ENCODE results near the gene CCDC15.
"Not testable (repeated sequence)": the region's sequence is repeated elsewhere in the genome, so short reads cannot be mapped to it uniquely, and the experiment has no call there.

The CCDC15 gene

DNA sequence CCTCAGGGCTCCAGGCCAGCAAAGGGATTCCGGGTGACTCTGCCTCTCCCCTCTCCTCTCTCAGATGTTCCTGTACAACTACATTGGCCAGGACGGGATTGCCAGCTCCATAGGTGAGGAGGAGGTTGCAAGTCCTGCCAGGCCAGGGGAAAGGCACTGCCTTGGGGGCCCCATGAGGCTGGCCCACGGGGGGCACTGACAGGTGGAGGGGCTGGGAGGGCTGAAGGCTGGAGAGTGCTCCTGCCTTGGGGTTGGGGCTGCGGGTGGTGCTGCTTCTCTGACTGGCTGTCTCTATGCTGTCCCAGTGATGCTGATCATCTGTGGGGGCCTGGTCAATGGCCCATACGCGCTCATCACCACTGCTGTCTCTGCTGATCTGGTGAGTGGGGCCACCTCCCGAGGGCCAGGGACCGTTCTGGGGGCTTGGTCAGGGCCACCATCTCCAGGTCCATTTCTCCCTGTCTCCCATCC lies 130.8 kb downstream of the CCDC15 start:
- Histone ChIP-seq H3K9ac (no peak overlapping the region), H3K4me1 (0 out of 2 replicates have a peak, but pooled peaks cover 9% of the 10 kb centered on the region), H3K27me3 (no peaks in the 10 kb centered on the region), H3K27ac (no peak overlapping the region), H3K9me3 (no peaks in the 10 kb centered on the region), H3K4me3 (no peak overlapping the region), H3K36me3 (no peaks in the 10 kb centered on the region), H4K20me1 (no peaks in the 10 kb centered on the region), H3K4me2 (no peak overlapping the region)
- TF ChIP-seq Cebpa-rat (IDR thresholded peaks at IDR 0.05), result no peak

DNA sequence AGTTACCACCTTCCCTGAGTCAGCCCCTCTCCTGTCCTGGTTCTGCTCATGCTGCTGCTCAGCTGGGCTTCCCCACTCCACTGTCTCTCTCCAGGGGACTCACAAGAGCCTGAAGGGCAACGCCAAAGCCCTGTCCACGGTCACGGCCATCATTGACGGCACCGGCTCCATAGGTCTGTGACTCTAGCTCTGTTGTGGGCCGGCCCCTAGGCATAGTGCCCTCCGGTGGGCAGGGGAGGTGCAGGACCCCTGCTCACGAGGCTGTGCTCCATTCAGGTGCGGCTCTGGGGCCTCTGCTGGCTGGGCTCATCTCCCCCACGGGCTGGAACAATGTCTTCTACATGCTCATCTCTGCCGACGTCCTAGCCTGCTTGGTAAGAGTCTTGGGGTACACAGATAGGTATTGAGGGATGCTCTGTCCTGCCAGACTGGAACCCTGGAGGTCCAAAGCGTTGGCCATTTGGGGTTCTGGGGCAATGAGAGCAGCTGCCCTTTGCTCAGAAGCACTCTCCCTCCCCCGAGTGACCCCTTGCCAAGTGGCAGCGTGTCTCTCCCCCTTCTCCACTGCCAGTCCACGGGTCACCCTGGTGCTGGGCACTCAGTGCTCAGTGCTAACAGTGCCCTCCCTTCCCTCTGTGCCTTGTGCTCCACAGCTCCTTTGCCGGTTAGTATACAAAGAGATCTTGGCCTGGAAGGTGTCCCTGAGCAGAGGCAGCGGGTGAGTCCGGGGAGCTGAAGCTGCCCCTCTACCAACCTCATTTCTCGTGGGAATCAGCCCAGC lies 131.5 kb downstream of the CCDC15 start:
- H3K27me3 ChIP-seq, result no peaks in the 10 kb centered on the region
- 0 out of 2 replicates have a peak, but pooled peaks cover 9% of the 10 kb centered on the region for H3K4me1 ChIP-seq
- H3K9ac ChIP-seq, result no peak overlapping the region
- H3K4me3 ChIP-seq, result no peak overlapping the region
- no peaks in the 10 kb centered on the region for H4K20me1 ChIP-seq
- no peaks in the 10 kb centered on the region for H3K9me3 ChIP-seq
- no peak overlapping the region for H3K4me2 ChIP-seq
- TF ChIP-seq Cebpa-rat (IDR thresholded peaks at IDR 0.05), result no peak
- H3K36me3 ChIP-seq, result no peaks in the 10 kb centered on the region
- no peak overlapping the region for H3K27ac ChIP-seq

DNA sequence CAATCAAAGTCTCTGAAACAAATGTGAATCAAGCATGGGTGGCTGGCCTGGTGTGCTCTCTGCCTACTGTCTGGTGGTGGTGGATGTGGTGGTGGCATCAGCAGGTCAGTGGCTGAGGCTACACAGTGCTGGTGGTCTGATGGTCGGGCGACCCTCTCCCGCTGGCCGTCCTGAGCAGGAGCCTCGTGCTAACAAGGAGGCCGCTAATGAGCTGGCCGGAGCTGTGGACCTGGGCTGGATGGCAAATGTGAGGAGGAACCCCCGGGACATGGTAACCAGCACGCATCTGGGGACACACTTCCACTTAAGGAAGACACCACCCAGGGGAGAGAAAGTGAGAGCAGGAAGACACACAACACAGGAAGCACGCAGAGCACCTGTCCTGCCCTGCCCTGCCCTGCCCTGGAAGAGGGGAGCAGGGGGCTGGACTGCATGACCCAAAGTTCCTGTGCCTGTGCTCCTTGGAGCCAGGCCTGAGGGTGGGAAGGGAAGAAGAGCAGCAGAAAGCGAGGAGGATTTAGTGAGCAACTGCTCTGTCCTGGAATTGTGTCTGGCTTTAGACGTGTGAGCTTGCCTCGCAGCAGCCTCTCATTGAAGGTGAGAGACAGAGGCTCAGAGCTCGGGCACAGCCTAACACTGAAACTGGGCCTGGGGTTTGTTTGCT lies 132.8 kb downstream of the CCDC15 start:
- Histone ChIP-seq H3K4me2 (no peak overlapping the region), H3K9me3 (no peaks in the 10 kb centered on the region), H3K27me3 (no peaks in the 10 kb centered on the region), H3K4me3 (no peak overlapping the region), H3K27ac (no peak overlapping the region), H3K9ac (no peak overlapping the region), H3K4me1 (peaks cover 15% of the 10 kb centered on the region), H4K20me1 (no peaks in the 10 kb centered on the region), H3K36me3 (no peaks in the 10 kb centered on the region)
- TF ChIP-seq Cebpa-rat (IDR thresholded peaks at IDR 0.05), result no peak

DNA sequence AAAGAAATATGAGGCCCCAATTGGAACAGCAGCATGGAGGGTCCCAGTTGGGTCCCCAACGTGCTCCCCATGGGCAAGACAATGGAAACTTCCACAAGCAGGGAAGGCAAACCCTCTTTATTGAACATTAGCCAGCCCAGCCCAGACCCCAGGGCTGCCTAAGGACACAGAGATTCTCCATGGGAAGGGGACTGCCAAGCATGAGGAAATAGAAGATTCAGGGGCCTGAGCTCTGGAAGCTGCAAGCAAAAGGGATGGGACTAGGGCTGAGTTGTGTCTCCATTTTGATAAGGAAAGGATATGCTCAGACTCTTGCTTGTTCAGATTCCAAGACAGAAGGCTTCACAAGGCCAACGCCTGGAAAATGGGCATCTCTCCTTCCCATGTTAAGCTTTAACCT lies 134.1 kb downstream of the CCDC15 start:
- TF ChIP-seq Cebpa-rat (IDR thresholded peaks at IDR 0.05), result no peak
- no peak overlapping the region for H3K4me3 ChIP-seq
- 0 out of 2 replicates have a peak, but pooled peaks cover 5% of the 10 kb centered on the region for H3K36me3 ChIP-seq
- H3K27me3 ChIP-seq, result no peaks in the 10 kb centered on the region
- H3K4me1 ChIP-seq, result peaks cover 15% of the 10 kb centered on the region
- H3K9me3 ChIP-seq, result no peaks in the 10 kb centered on the region
- no peak overlapping the region for H3K27ac ChIP-seq
- no peak overlapping the region for H3K9ac ChIP-seq
- no peak overlapping the region for H3K4me2 ChIP-seq
- H4K20me1 ChIP-seq, result no peaks in the 10 kb centered on the region

DNA sequence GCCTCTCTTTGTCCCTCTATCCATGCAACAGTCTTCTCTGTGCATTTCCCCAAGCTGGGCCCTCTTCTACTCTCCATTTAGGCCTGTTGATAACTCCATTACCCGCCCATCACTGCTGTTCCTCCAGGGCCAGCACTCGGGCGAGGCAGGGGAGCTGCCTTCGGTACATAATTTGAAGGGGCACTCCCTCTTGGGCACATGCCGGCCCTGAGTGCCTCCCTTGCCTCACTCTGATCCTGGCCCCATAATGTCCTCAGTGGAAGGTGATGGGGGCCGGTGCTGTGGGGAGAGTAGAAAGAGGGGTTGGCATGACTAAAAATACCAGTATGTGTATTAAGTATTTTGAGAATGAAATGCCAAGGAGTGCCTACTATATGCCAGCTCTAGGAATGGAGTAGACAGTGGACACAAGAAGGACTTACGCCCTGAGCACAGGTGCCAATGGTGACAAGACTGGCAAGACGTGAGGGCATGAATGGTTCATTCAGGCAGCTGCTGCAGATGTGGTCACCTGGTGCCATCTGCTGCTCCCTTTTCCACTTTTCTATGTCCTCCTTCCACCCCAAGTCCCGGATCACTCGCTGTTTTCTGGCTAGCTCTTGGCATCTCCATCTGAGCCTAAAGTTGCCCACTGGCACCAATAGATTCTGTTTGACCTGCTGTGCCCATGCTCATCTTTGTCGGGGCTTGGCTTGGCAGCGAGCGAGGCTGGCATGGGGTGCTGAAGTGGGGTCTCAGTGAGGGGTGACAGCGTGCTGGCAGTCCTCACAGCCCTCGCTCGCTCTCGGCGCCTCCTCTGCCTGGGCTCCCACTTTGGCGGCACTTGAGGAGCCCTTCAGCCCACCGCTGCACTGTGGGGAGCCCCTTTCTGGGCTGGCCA lies 134.8 kb downstream of the CCDC15 start:
- no peak for TF ChIP-seq Cebpa-rat (IDR thresholded peaks at IDR 0.05)
- Histone ChIP-seq H3K4me2 (no peak overlapping the region), H3K9ac (no peak overlapping the region), H3K4me1 (peaks cover 15% of the 10 kb centered on the region), H4K20me1 (no peaks in the 10 kb centered on the region), H3K4me3 (no peak overlapping the region), H3K27me3 (no peaks in the 10 kb centered on the region), H3K27ac (no peak overlapping the region), H3K9me3 (no peaks in the 10 kb centered on the region), H3K36me3 (0 out of 2 replicates have a peak, but pooled peaks cover 5% of the 10 kb centered on the region)

DNA sequence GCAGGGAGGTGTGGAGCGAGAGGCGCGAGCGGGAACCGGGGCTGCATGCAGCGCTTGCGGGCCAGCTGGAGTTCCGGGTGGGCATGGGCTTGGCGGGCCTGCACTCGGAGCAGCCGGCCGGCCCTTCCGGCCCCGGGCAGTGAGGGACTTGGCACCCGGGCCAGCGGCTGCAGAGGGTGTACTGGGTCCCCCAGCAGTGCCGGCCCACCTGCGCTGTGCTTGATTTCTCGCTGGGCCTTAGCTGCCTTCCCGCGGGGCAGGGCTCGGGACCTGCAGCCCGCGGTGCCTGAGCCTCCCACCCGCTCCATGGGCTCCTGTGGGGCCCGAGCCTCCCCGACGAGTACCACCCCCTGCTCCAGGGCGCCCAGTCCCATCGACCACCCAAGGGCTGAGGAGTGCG lies 135.5 kb downstream of the CCDC15 start:
- peaks cover 15% of the 10 kb centered on the region for H3K4me1 ChIP-seq
- not testable (repeated sequence) for H3K27ac ChIP-seq, H3K36me3 ChIP-seq, H3K4me3 ChIP-seq, H3K4me2 ChIP-seq, H3K27me3 ChIP-seq, H3K9me3 ChIP-seq, H4K20me1 ChIP-seq, H3K9ac ChIP-seq

DNA sequence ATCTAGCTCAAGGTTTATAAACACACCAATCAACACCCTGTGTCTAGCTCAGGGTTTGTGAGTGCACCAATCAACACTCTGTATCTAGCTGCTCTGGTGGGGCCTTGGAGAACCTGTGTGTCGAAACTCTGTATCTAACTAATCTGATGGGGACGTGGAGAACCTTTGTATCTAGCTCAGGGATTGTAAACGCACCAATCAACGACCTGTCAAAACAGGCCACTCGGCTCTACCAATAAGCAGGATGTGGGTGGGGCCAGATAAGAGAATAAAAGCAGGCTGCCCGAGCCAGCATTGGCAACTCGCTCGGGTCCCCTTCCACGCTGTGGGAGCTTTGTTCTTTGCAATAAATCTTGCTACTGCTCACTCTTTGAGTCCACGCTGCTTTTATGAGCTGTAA lies 136.1 kb downstream of the CCDC15 start:
- H4K20me1 ChIP-seq, H3K9ac ChIP-seq, H3K36me3 ChIP-seq, H3K27ac ChIP-seq, H3K27me3 ChIP-seq, H3K4me2 ChIP-seq, H3K9me3 ChIP-seq, H3K4me3 ChIP-seq: not testable (repeated sequence)
- H3K4me1 ChIP-seq, result peaks cover 15% of the 10 kb centered on the region

DNA sequence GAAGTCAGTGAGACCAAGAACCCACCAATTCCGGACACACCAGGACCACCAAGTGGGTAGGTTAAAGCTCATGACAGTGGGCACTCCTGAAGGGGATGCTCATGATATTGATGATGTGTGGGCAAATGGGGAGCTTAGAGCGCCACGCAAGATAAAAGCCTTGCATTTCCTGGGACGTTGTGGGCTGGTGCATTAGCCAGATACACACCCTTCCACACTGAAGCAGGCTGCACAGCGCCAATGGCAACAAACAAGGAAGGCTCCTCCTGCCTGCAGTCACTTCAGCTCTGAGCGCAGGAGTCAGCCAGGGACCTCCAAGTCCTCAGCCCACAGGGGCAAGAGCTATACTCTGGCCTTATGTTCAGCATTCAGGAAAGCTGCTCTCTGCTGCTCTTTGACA lies 136.8 kb downstream of the CCDC15 start:
- no peak overlapping the region for H3K9ac ChIP-seq

More for the DNA sequence above, 136.8 kb downstream of the CCDC15 start:
- Histone ChIP-seq H3K36me3 (peaks cover 13% of the 10 kb centered on the region), H3K4me1 (peaks cover 15% of the 10 kb centered on the region), H3K27ac (no peak overlapping the region), H3K27me3 (no peaks in the 10 kb centered on the region), H4K20me1 (no peaks in the 10 kb centered on the region), H3K4me2 (no peak overlapping the region), H3K9me3 (no peaks in the 10 kb centered on the region), H3K4me3 (no peak overlapping the region)
- no peak for TF ChIP-seq Cebpa-rat (IDR thresholded peaks at IDR 0.05)

Measured in BLaER1 (cell line).